ENCODE measurements around the gene VPS25.

GRCh38 chr17:42751628-42752027 lies 21.6 kb upstream of the VPS25 start:
- TF ChIP-seq POLR2AphosphoS5 (IDR thresholded peaks at IDR 0.05; ENCODE audit: low read depth, low read length) (no peak), TAF1 (IDR thresholded peaks at IDR 0.05; ENCODE audit: low read depth, low read length) (no peak)

Data from GM12891 (cell line).